PC-9 (cell line): ENCODE data around the gene SMARCA4. TPM values are rescaled to one million over a fixed set of nuclear protein-coding genes. Genes with fewer than 3 reads are reported as not detected.

ENCODE experiments used
- BruUV-seq: library from RNA; stranded (reverse); fragments of 400-500 nt; replicated peaks from 2 replicates; lab custom pipeline; 2021; lab: Mats Ljungman, UMichigan
- CTCF ChIA-PET: fragments of 300-600 bp; sonication (Branson Sonifier 250); formaldehyde crosslinking; loops from one replicate; lab custom pipeline; 2022; ENCODE audit warnings: antibody characterized with exemption; lab: Charles Lee
- POLR2A ChIA-PET: fragments of 300-600 bp; sonication (Branson Sonifier 250); formaldehyde crosslinking; loops from one replicate; lab custom pipeline; 2022; ENCODE audit warnings: antibody characterized with exemption; ENCODE audit not compliant: unreplicated experiment; lab: Charles Lee
- DNase-seq, 2 experiments: peaks; one replicate each; pipeline versions ENCODE4 v3.0.0 to v3.0.0-alpha.2; 2015 to 2022; ENCODE audit warnings: mixed read lengths in 1 of 2
- H2AFZ ChIP-seq: fragments of 200-600 bp; sonication (generic); 2 replicates; pipeline ENCODE4 v1.8.1; 2017; ENCODE audit warnings: antibody characterized with exemption
- H3F3A ChIP-seq: fragments of 200-600 bp; sonication (generic); 2 replicates; pipeline ENCODE4 v1.8.1; 2017; ENCODE audit warnings: antibody characterized with exemption, mild to moderate bottlenecking, low read depth; ENCODE audit not compliant: insufficient read depth
- H3K27ac ChIP-seq: fragments of 200-600 bp; sonication (generic); 2 replicates; pipeline ENCODE4 v1.6.1; 2016; ENCODE audit warnings: mixed run types
- H3K27me3 ChIP-seq: fragments of 200-600 bp; sonication (generic); 2 replicates; pipeline ENCODE4 v1.6.1; 2016; ENCODE audit warnings: low read depth, mixed run types; ENCODE audit not compliant: insufficient read depth
- H3K36me3 ChIP-seq: fragments of 200-600 bp; sonication (generic); 2 replicates; pipeline ENCODE4 v1.6.1; 2016; ENCODE audit warnings: low read depth, mixed run types
- H3K4me1 ChIP-seq: fragments of 200-600 bp; sonication (generic); replicated peaks from 2 replicates; pipeline ENCODE4 v1.6.1; 2016; ENCODE audit warnings: mixed run types; ENCODE audit not compliant: insufficient read depth
- H3K4me2 ChIP-seq: fragments of 200-600 bp; sonication (generic); 2 replicates; pipeline ENCODE4 v1.6.1; 2017; ENCODE audit warnings: mixed run types
- H3K4me3 ChIP-seq: fragments of 200-600 bp; sonication (generic); 2 replicates; pipeline ENCODE4 v1.6.1; 2016; ENCODE audit warnings: mixed run types
- H3K79me2 ChIP-seq: fragments of 200-600 bp; sonication (generic); 2 replicates; pipeline ENCODE4 v1.6.1; 2017; ENCODE audit warnings: low read depth, mixed run types
- H3K9me2 ChIP-seq: fragments of 200-600 bp; sonication (generic); 2 replicates; pipeline ENCODE4 v1.8.1; 2017; ENCODE audit warnings: mild to moderate bottlenecking; ENCODE audit not compliant: insufficient read depth
- H3K9me3 ChIP-seq: fragments of 200-600 bp; sonication (generic); 2 replicates; pipeline ENCODE4 v1.8.1; 2016; ENCODE audit warnings: low read depth; ENCODE audit not compliant: insufficient read depth
- H4K20me1 ChIP-seq: fragments of 200-600 bp; sonication (generic); 2 replicates; pipeline ENCODE4 v1.8.1; 2017; ENCODE audit not compliant: insufficient read depth
- EZH2 ChIP-seq: fragments of 200-600 bp; sonication (generic); IDR thresholded peaks from 2 replicates; pipeline ENCODE4 v1.8.0; 2017; ENCODE audit warnings: antibody characterized with exemption, low read depth
- intact Hi-C: fragments of 100-400 bp; cut with micrococcal nuclease; formaldehyde crosslinking; loops from one replicate; pipeline ENCODE4 v1.10.0; 2022; ENCODE audit not compliant: unreplicated experiment
- total RNA-seq: library from RNA; stranded (reverse); gene quantifications from 2 replicates; pipeline ENCODE4 v1.2.3, GENCODE V29; 2021
- TF ChIP-seq, protein P1 (sequence below): fragments of 200-600 bp; sonication (generic); conservative IDR thresholded peaks from 2 replicates; pipeline ENCODE4 v1.6.1; 2017; ENCODE audit warnings: mixed run types, antibody characterized with exemption, mild to moderate bottlenecking, moderate library complexity

The SMARCA4 gene
- total RNA-seq, 1 experiment from 2014 or later, result 136 TPM

DNA sequence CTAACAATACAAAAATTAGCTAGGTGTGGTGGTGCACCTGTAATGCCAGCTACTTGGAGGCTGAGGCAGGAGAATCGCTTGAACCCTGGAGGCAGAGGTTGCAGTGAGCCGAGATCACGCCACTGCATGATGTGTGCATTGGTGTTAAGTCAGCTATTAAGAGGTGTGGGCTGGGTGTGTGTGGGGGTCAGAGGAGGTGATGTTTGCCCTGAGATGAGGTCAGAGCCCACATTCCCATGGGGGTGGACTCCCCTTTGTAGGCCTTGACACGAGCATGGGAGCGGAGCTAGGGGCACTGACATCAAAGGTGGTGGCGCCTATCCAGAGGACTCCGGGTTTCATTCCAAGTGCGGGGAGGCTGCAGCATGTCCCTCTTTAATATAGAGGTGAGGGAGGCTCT is 93.8 kb downstream of the SMARCA4 start:
- H3K9me2 ChIP-seq, result no peaks in the 10 kb centered on the region
- H3K4me1 ChIP-seq, result no peaks in the 10 kb centered on the region
- intact Hi-C loops, result no loop called here
- no peaks in the 10 kb centered on the region for H3K27me3 ChIP-seq
- no peak overlapping the region for H2AFZ ChIP-seq
- no peak overlapping the region for H3K27ac ChIP-seq
- no peaks in the 10 kb centered on the region for H3K9me3 ChIP-seq
- DNase-seq, result no peak
- no TSS peak for BruUV-seq
- no peak overlapping the region for H3K4me3 ChIP-seq
- peaks cover 9% of the 10 kb centered on the region; the same call in 1 of the 2 replicates for H4K20me1 ChIP-seq
- ChIA-PET CTCF (no interaction called here), POLR2A (no interaction called here)
- no peaks in the 10 kb centered on the region for H3K79me2 ChIP-seq
- peaks cover 2% of the 10 kb centered on the region; the same call in 1 of the 2 replicates for H3F3A ChIP-seq
- H3K36me3 ChIP-seq, result peaks cover 5% of the 10 kb centered on the region; the same call in 1 of the 2 replicates
- no peak for TF ChIP-seq EZH2
- TF ChIP-seq, protein P1, sequence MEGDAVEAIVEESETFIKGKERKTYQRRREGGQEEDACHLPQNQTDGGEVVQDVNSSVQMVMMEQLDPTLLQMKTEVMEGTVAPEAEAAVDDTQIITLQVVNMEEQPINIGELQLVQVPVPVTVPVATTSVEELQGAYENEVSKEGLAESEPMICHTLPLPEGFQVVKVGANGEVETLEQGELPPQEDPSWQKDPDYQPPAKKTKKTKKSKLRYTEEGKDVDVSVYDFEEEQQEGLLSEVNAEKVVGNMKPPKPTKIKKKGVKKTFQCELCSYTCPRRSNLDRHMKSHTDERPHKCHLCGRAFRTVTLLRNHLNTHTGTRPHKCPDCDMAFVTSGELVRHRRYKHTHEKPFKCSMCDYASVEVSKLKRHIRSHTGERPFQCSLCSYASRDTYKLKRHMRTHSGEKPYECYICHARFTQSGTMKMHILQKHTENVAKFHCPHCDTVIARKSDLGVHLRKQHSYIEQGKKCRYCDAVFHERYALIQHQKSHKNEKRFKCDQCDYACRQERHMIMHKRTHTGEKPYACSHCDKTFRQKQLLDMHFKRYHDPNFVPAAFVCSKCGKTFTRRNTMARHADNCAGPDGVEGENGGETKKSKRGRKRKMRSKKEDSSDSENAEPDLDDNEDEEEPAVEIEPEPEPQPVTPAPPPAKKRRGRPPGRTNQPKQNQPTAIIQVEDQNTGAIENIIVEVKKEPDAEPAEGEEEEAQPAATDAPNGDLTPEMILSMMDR, result no peak
- no peak overlapping the region for H3K4me2 ChIP-seq

DNA sequence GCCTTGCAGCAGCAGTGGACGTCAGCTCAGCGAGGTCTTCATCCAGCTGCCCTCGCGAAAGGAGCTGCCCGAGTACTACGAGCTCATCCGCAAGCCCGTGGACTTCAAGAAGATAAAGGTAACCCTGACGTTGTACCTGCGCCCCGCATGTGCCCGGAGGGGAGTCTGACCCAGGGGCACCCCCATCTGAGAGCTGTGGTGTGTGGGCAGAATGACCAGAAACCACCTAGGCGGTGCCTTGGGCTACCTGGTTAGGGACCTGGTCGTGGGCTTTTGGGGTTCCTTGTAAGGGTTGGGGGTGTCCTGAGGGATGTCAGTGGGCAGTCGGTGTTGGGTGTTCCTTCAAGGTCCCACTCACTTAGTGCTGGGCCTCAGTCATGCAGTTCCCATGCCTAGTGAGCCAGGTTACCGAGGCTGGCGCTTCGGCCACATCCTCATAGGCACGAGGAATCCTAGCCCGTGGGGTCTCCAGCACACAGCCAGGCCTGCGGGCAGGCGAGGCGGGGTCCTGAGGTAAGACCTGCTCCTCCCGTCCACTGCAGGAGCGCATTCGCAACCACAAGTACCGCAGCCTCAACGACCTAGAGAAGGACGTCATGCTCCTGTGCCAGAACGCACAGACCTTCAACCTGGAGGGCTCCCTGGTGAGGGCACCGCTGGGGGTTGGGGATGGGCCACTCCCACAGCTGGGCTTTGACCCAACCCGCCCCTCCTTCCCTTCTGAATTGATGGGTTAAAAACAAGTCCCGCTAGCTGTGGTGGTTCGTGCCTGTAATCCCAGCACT is 97.6 kb downstream of the SMARCA4 start:
- Histone ChIP-seq H3K27ac (no peak overlapping the region), H3K9me3 (no peaks in the 10 kb centered on the region), H3K4me1 (no peaks in the 10 kb centered on the region), H3K9me2 (no peaks in the 10 kb centered on the region), H4K20me1 (peaks cover 5% of the 10 kb centered on the region; the same call in 1 of the 2 replicates), H3K4me2 (no peak overlapping the region), H3K79me2 (no peaks in the 10 kb centered on the region), H3F3A (peaks cover 2% of the 10 kb centered on the region; the same call in 1 of the 2 replicates), H3K27me3 (no peaks in the 10 kb centered on the region), H2AFZ (no peak overlapping the region), H3K36me3 (peaks cover 5% of the 10 kb centered on the region; the same call in 1 of the 2 replicates), H3K4me3 (no peak overlapping the region)
- no TSS peak for BruUV-seq
- intact Hi-C loops, result no loop called here
- ChIA-PET POLR2A (interaction anchor here (0.7 kb wide), 1 partner anchor 117 kb away, joined by 9 read pairs; no protein-coding TSS in a partner anchor), CTCF (no interaction called here)
- no peak for DNase-seq
- TF ChIP-seq, protein P1, result no peak
- no peak for TF ChIP-seq EZH2

DNA sequence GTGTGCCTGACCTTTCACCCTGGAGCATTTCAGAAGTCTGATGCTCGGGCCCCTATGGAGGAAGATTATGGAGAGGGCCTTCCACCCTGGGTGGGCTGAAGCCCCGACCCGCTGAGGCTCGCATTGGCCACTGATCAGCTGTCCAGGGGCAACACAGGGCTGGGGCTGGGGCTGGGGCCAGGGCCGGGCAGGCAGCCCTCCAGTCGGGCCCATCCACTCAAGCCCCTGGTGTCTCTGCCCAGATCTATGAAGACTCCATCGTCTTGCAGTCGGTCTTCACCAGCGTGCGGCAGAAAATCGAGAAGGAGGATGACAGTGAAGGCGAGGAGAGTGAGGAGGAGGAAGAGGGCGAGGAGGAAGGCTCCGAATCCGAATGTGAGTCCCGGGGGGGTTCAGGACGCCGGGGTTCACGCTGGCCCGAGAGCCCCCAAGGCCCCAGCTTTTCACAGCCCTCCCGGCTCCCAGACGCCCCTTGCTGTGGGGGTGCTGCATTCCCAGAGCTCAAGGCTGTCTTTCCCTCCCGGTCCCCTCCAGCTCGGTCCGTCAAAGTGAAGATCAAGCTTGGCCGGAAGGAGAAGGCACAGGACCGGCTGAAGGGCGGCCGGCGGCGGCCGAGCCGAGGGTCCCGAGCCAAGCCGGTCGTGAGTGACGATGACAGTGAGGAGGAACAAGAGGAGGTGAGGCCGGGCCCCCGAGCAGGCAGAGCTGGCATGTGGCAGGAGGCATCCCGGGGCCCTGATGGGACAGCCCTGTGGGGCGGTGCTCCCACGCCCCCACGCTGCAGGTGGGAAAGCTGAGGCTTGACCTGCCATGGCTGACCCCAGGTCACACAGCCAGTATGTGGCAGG is 98.9 kb downstream of the SMARCA4 start:
- 0 out of 2 replicates have a peak, but pooled peaks cover 2% of the 10 kb centered on the region for H3F3A ChIP-seq
- H3K36me3 ChIP-seq, result peaks cover 4% of the 10 kb centered on the region; the same call in 1 of the 2 replicates
- H3K4me1 ChIP-seq, result no peaks in the 10 kb centered on the region
- no peak overlapping the region for H3K27ac ChIP-seq
- H3K27me3 ChIP-seq, result no peaks in the 10 kb centered on the region
- DNase-seq, result no peak
- H3K9me3 ChIP-seq, result no peaks in the 10 kb centered on the region
- intact Hi-C loops, result no loop called here
- H3K79me2 ChIP-seq, result no peaks in the 10 kb centered on the region
- no peak overlapping the region for H3K4me3 ChIP-seq
- no peaks in the 10 kb centered on the region for H3K9me2 ChIP-seq
- no peak overlapping the region for H3K4me2 ChIP-seq
- TF ChIP-seq, protein P1, result no peak
- no peak for TF ChIP-seq EZH2
- CTCF ChIA-PET, result no interaction called here
- POLR2A ChIA-PET, result interaction anchor here (0.6 kb wide), 1 partner anchor 35 kb away, joined by 3 read pairs; no protein-coding TSS in a partner anchor
- H4K20me1 ChIP-seq, result no peaks in the 10 kb centered on the region
- no peak overlapping the region for H2AFZ ChIP-seq
- BruUV-seq, result no TSS peak
